ENCODE data around the gene GCA. TPM values are rescaled to one million over a fixed set of nuclear protein-coding genes. Genes with fewer than 3 reads are reported as not detected.
A peak's percentile ranks its signal among the peaks of the same experiment; 100 is the strongest.

GCA gene
- total and polyA plus RNA-seq, 2 of the 13 experiments (the other 11 are each of a cell fraction or from before 2014, with no cell fraction given): 42.0 to 48.3 TPM

DNA sequence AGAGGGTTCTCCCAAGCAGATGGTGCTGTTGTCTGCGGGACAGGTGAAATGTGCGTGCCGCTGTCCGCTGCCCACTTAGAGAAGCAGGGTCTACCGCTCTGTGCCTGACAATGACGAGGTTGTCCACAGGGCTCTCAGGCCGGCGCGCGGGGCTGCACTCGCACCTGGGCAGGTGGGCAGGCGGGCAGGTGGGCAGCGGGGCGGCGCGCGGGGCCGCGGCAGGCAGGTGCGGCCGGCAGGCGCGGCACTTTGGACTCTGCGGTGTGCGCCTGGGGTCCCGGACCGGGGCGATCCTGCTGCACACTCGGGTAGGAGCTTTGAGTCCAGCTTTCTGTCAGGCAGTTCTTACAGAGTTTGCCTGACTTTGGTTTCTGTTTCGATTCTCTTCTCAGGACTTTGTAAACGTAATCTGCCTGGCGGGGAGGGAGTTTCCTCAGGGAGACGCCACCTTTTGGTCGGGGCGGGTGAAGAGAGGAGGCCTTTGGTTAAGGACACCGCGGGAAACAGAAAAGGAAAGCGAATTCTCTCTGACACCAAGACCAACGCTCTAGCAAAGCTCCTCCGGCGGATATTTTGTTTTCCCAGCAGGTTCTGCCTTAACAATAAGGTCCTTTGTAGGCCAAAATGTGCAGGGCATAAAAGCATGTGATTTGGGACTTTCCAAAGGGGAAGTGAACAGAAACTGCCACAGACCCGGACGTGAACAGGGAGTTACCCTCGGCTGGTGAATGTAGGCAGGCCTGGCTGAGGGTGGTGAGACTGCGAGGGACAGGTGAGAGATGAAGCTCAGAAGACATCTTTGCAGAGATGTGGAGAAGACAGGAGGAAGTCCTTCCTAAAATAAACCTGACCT is 25.4 kb upstream of the GCA start, which contains the start of gene IFIH1 (continued):
- TF ChIP-seq, protein P1, sequence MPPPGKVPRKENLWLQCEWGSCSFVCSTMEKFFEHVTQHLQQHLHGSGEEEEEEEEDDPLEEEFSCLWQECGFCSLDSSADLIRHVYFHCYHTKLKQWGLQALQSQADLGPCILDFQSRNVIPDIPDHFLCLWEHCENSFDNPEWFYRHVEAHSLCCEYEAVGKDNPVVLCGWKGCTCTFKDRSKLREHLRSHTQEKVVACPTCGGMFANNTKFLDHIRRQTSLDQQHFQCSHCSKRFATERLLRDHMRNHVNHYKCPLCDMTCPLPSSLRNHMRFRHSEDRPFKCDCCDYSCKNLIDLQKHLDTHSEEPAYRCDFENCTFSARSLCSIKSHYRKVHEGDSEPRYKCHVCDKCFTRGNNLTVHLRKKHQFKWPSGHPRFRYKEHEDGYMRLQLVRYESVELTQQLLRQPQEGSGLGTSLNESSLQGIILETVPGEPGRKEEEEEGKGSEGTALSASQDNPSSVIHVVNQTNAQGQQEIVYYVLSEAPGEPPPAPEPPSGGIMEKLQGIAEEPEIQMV (CRISPR knock-in tag; IDR thresholded peaks at IDR 0.05; ENCODE audit: low read depth): peak; percentile 58; the same call in 1 of the 2 replicates
- no peak for TF ChIP-seq ZNF20 (CRISPR knock-in tag; IDR thresholded peaks at IDR 0.05)
- TF ChIP-seq, protein P2, sequence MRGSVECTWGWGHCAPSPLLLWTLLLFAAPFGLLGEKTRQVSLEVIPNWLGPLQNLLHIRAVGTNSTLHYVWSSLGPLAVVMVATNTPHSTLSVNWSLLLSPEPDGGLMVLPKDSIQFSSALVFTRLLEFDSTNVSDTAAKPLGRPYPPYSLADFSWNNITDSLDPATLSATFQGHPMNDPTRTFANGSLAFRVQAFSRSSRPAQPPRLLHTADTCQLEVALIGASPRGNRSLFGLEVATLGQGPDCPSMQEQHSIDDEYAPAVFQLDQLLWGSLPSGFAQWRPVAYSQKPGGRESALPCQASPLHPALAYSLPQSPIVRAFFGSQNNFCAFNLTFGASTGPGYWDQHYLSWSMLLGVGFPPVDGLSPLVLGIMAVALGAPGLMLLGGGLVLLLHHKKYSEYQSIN (CRISPR knock-in tag; IDR thresholded peaks at IDR 0.05; ENCODE audit: borderline replicate concordance): no peak
- 0 out of 2 replicates have a peak, but pooled peaks have one; percentile 20 for TF ChIP-seq KDM2A (CRISPR knock-in tag; IDR thresholded peaks at IDR 0.05; ENCODE audit: borderline replicate concordance, low read depth)
- no peak for TF ChIP-seq SP5 (CRISPR knock-in tag; IDR thresholded peaks at IDR 0.05; ENCODE audit: borderline replicate concordance, low read depth)

DNA sequence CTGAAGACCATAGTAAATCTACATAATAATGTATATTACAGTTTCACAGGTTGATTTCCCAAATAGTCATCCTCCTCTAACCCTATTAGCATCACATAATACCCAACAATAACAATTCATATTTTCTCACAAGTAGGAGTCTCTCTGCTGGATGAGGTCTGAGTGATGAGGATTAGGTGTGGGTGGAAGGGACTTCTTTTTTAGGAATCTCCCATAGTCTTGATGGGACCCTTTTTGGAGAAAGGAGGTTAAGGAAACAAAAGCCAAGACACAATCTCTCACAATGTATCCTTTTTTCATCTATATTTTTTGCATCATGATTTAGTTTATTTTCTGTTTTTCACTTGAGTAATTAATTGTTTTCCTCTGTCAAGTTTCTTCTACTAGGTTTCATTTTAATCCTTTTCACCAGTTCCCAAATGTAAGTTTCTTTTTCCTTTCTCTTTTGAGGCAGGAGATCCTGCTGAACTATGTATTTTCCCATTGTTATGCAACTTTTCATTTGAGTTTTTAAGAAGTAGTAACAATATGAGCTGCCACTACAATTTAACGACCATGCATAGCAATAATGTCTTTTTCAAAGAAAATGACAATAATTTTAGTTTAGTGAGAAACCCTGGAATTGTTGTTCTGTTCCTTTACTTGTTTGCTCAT is 22.9 kb upstream of the GCA start:
- in situ Hi-C loops (cut with HindIII; ENCODE audit: extremely low pct_ligation_motif_present, low pct_unique_long_range_greater_than_20kb) (loop anchor here (25.0 kb wide), 1 partner anchor 334 kb away; no protein-coding TSS in a partner anchor), intact Hi-C loops (cut with micrococcal nuclease; ENCODE audit: unreplicated experiment) (no loop called here)
- peaks cover 32% of the 10 kb centered on the region for H3K4me1 ChIP-seq (ENCODE audit: insufficient read depth, low read length)
- ChIA-PET POLR2A (no interaction called here), CTCF (ENCODE audit: low intra/inter-chr PET ratio, low total read pairs) (no interaction called here)
- no peaks in the 10 kb centered on the region for H3K36me3 ChIP-seq (replicated peaks in 1 of 2; ENCODE audit: control insufficient read depth in 1 of 2, insufficient read depth in 2 of 2, low read length in 2 of 2)
- no peak overlapping the region for H2AFZ ChIP-seq (ENCODE audit: low read length)
- no peak overlapping the region for H3K27ac ChIP-seq (ENCODE audit: extremely low read length, insufficient read depth, low read length)
- no peaks in the 10 kb centered on the region for H3K79me2 ChIP-seq (ENCODE audit: insufficient read depth, low read length)
- no peaks in the 10 kb centered on the region for H4K20me1 ChIP-seq (ENCODE audit: insufficient read depth, low read length)
- no peak overlapping the region for H3K9ac ChIP-seq (ENCODE audit: insufficient read depth, low read depth, low read length)
- 35% methylated on average over 1 of the region's 1 CpG for WGBS (ENCODE audit: low lambda C conversion rate)
- no peak for DNase-seq (ENCODE audit: low spot score)
- FAIRE-seq: no peak
- no peaks in the 10 kb centered on the region; a peak in 2 of 5 replicates for H3K27me3 ChIP-seq (ENCODE audit: control insufficient read depth in 1 of 2, insufficient read depth in 2 of 2, low read length in 2 of 2)
- ATAC-seq: no peak
- no peaks in the 10 kb centered on the region for H3K9me3 ChIP-seq (ENCODE audit: low read length)
- H3K4me2 ChIP-seq (ENCODE audit: low read depth, low read length): no peak overlapping the region
- H3K4me3 ChIP-seq (replicated peaks in 1 of 3; ENCODE audit: insufficient read depth in 1 of 3, low read depth in 2 of 3, low read length in 3 of 3): no peak overlapping the region
- BruUV-seq (replicated peaks): no TSS peak
- TF ChIP-seq ZNF136 (CRISPR knock-in tag; IDR thresholded peaks at IDR 0.05; ENCODE audit: low read depth) (no peak), ZMYM4 (CRISPR knock-in tag; IDR thresholded peaks at IDR 0.05) (no peak), ZNF17 (CRISPR knock-in tag; IDR thresholded peaks at IDR 0.05) (no peak), NFYB (CRISPR knock-in tag; IDR thresholded peaks at IDR 0.05) (no peak), POLR2AphosphoS5 (IDR thresholded peaks at IDR 0.05; ENCODE audit: low read depth, low read length) (no peak), ZNF253 (CRISPR knock-in tag; IDR thresholded peaks at IDR 0.05; ENCODE audit: borderline replicate concordance) (no peak), ZNF616 (CRISPR knock-in tag; IDR thresholded peaks at IDR 0.05; ENCODE audit: low read depth) (no peak)
- TF ChIP-seq, protein P3, sequence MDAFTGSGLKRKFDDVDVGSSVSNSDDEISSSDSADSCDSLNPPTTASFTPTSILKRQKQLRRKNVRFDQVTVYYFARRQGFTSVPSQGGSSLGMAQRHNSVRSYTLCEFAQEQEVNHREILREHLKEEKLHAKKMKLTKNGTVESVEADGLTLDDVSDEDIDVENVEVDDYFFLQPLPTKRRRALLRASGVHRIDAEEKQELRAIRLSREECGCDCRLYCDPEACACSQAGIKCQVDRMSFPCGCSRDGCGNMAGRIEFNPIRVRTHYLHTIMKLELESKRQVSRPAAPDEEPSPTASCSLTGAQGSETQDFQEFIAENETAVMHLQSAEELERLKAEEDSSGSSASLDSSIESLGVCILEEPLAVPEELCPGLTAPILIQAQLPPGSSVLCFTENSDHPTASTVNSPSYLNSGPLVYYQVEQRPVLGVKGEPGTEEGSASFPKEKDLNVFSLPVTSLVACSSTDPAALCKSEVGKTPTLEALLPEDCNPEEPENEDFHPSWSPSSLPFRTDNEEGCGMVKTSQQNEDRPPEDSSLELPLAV (CRISPR knock-in tag; conservative IDR thresholded peaks at IDR 0.05; ENCODE audit: low read depth): no peak
- TF ChIP-seq, protein P4, sequence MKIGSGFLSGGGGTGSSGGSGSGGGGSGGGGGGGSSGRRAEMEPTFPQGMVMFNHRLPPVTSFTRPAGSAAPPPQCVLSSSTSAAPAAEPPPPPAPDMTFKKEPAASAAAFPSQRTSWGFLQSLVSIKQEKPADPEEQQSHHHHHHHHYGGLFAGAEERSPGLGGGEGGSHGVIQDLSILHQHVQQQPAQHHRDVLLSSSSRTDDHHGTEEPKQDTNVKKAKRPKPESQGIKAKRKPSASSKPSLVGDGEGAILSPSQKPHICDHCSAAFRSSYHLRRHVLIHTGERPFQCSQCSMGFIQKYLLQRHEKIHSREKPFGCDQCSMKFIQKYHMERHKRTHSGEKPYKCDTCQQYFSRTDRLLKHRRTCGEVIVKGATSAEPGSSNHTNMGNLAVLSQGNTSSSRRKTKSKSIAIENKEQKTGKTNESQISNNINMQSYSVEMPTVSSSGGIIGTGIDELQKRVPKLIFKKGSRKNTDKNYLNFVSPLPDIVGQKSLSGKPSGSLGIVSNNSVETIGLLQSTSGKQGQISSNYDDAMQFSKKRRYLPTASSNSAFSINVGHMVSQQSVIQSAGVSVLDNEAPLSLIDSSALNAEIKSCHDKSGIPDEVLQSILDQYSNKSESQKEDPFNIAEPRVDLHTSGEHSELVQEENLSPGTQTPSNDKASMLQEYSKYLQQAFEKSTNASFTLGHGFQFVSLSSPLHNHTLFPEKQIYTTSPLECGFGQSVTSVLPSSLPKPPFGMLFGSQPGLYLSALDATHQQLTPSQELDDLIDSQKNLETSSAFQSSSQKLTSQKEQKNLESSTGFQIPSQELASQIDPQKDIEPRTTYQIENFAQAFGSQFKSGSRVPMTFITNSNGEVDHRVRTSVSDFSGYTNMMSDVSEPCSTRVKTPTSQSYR (CRISPR knock-in tag; IDR thresholded peaks at IDR 0.05; ENCODE audit: borderline replicate concordance): no peak
